A673 (cell line): ENCODE measurements around the gene RPTOR. TPM values are rescaled to one million over a fixed set of nuclear protein-coding genes. Genes with fewer than 3 reads are reported as not detected.

Experiments
- BruUV-seq: library from RNA; stranded (reverse); fragments of 400-500 nt; replicated peaks from 2 replicates; lab custom pipeline; 2021; lab: Mats Ljungman, UMichigan
- CTCF ChIA-PET: fragments of 300-600 bp; sonication (Branson Sonifier 250); formaldehyde crosslinking; loops from one replicate; lab custom pipeline; 2022; ENCODE audit warnings: antibody characterized with exemption; lab: Charles Lee
- POLR2A ChIA-PET: fragments of 300-600 bp; sonication (Branson Sonifier 250); formaldehyde crosslinking; loops from one replicate; lab custom pipeline; 2022; ENCODE audit warnings: antibody characterized with exemption; ENCODE audit not compliant: low non-redundant PET; lab: Charles Lee
- DNase-seq: peaks from one replicate; pipeline ENCODE4 v3.0.0-alpha.2; 2015; ENCODE audit warnings: low spot score
- H3K27ac ChIP-seq: fragments of 200-600 bp; sonication (generic); 2 replicates; pipeline ENCODE4 v1.5.1; 2016; ENCODE audit warnings: mixed run types, low read depth, mild to moderate bottlenecking, mixed read lengths, antibody characterized with exemption, low read length; ENCODE audit not compliant: poor library complexity, severe bottlenecking
- H3K27me3 ChIP-seq: fragments of 200-600 bp; sonication (generic); replicated peaks from 2 replicates; pipeline ENCODE4 v1.6.1; 2017; ENCODE audit warnings: mixed run types, low read depth, mild to moderate bottlenecking, mixed read lengths, antibody characterized with exemption, low read length; ENCODE audit not compliant: insufficient read depth, poor library complexity
- H3K36me3 ChIP-seq: fragments of 200-600 bp; sonication (generic); 2 replicates; pipeline ENCODE4 v1.6.1; 2016; ENCODE audit warnings: mixed run types, mild to moderate bottlenecking, mixed read lengths, antibody characterized with exemption, low read length; ENCODE audit not compliant: insufficient read depth, poor library complexity, severe bottlenecking
- H3K4me1 ChIP-seq: fragments of 200-600 bp; sonication (generic); 2 replicates; pipeline ENCODE4 v1.6.1; 2017; ENCODE audit warnings: mixed run types, mild to moderate bottlenecking, mixed read lengths, antibody characterized with exemption, low read length; ENCODE audit not compliant: insufficient read depth, poor library complexity, severe bottlenecking
- H3K4me3 ChIP-seq: fragments of 200-600 bp; sonication (generic); 2 replicates; pipeline ENCODE4 v1.5.1; 2016; ENCODE audit warnings: low read depth, mixed run types, mild to moderate bottlenecking, mixed read lengths, low read length; ENCODE audit not compliant: poor library complexity, severe bottlenecking
- H3K9me3 ChIP-seq: fragments of 200-600 bp; sonication (generic); 2 replicates; pipeline ENCODE4 v1.6.1; 2016; ENCODE audit warnings: mixed run types, low read depth, mild to moderate bottlenecking, mixed read lengths, antibody characterized with exemption, low read length; ENCODE audit not compliant: poor library complexity, severe bottlenecking
- CTCF ChIP-seq: fragments of 300-800, 200-600 bp; sonication (generic); conservative IDR thresholded peaks from 2 replicates; pipeline ENCODE4 v1.5.1; 2017; ENCODE audit warnings: low read depth, mild to moderate bottlenecking, antibody characterized with exemption, low read length, moderate library complexity, mixed read lengths
- EZH2 ChIP-seq: fragments of 200-600 bp; sonication (generic); IDR thresholded peaks from 2 replicates; pipeline ENCODE4 v1.6.1; 2017; ENCODE audit warnings: borderline replicate concordance, low read depth, mild to moderate bottlenecking, mixed read lengths, antibody characterized with exemption, low read length; ENCODE audit not compliant: poor library complexity, severe bottlenecking
- intact Hi-C: fragments of 100-400 bp; cut with micrococcal nuclease; formaldehyde crosslinking; loops from one replicate; pipeline ENCODE4 v1.10.0; 2022; ENCODE audit not compliant: unreplicated experiment
- total RNA-seq: library from RNA; stranded (reverse); gene quantifications from 2 replicates; pipeline ENCODE4 v1.2.3, GENCODE V29; 2021

Gene RPTOR
- total RNA-seq, 1 experiment from 2014 or later, result 55.2 TPM

- Histone ChIP-seq H3K4me3 (no peak overlapping the region), H3K9me3 (no peaks in the 10 kb centered on the region), H3K4me1 (peaks cover 10% of the 10 kb centered on the region), H3K27ac (no peak overlapping the region), H3K36me3 (no peaks in the 10 kb centered on the region), H3K27me3 (no peaks in the 10 kb centered on the region)
- intact Hi-C loops, result no loop called here
- ChIA-PET CTCF (no interaction called here), POLR2A (no interaction called here)
- no TSS peak for BruUV-seq
- no peak for DNase-seq
- TF ChIP-seq CTCF (no peak), EZH2 (no peak)
Observed at GRCh38 chr17:80879723-80880647, 335.3 kb downstream of the RPTOR start.

GRCh38 chr17:80880648-80880985 lies 336.0 kb downstream of the RPTOR start:
- no peak for TF ChIP-seq CTCF
- TF ChIP-seq EZH2, result no peak
- no peak overlapping the region for H3K27ac ChIP-seq
- DNase-seq, result no peak
- no peaks in the 10 kb centered on the region for H3K36me3 ChIP-seq
- no peak overlapping the region for H3K4me3 ChIP-seq
- H3K4me1 ChIP-seq, result peaks cover 10% of the 10 kb centered on the region
- H3K9me3 ChIP-seq, result no peaks in the 10 kb centered on the region
- POLR2A ChIA-PET, result no interaction called here
- no peaks in the 10 kb centered on the region for H3K27me3 ChIP-seq
- CTCF ChIA-PET, result no interaction called here
- intact Hi-C loops, result no loop called here
- no TSS peak for BruUV-seq

- Histone ChIP-seq H3K36me3 (no peaks in the 10 kb centered on the region), H3K9me3 (no peaks in the 10 kb centered on the region), H3K27me3 (no peaks in the 10 kb centered on the region), H3K27ac (no peak overlapping the region), H3K4me3 (no peak overlapping the region), H3K4me1 (peaks cover 10% of the 10 kb centered on the region)
- intact Hi-C loops, result no loop called here
- TSS peak; percentile 43 for BruUV-seq
- POLR2A ChIA-PET, result no interaction called here
- TF ChIP-seq EZH2 (no peak), CTCF (no peak)
- DNase-seq, result no peak
- CTCF ChIA-PET, result no interaction called here
Observed at GRCh38 chr17:80881306-80881705, 336.7 kb downstream of the RPTOR start.
